Fibroblast of peridontal ligament (primary cell): ENCODE measurements around the gene PLD2.

Experiments
- DNase-seq: peaks from one replicate; pipeline ENCODE4 v3.0.0-alpha.2; 2010; ENCODE audit errors: extremely low read depth

Gene PLD2

DNA sequence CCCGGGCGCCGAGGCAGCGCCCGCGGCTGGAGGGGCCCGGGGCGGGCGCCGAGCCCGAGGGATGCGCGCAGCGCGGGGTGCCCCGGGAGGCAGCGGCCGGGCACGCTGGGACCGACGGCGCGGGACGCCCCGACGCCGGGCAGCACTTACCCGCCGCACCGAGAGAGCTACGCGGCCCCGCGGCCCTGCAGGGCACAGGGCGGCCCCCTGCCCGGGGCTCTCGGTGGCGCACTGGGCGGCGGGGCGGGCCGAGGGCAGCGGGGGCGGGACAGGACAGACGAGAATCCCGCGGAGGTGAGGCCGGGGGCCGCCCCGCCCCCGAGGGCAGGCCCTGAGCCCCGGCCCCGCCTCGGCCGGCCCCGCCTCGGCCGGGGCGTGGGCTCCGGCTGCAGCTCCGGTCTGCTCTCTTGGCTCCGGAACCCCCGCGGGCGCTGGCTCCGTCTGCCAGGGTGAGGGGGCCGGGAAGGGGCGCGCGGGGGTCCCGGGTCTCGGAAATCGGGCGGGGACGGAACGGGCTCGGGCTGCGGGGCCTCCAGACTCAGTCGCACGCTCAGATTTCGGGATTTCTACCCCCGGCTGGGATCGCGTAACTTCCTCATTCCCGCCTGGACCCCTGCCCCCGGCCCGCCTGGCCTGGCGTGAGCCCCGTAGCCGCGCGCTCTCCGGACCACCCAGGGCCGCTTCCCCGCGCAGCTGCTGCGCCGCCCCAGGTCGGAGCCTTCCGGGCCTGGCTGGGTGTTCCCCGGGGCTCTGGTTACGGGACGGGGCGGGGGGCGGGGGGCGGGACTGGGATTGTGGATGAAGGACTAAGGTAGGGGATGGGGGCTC is at the start of gene PLD2:
PLD2 (plus strand) TSS at position 376 of the 828 bp plus-strand sequence. CDS start 621 bp downstream, outside the sequence.
- peak; percentile 55 for DNase-seq

- DNase-seq: no peak
Measured at GRCh38 chr17:4759776-4760236, 47.1 kb upstream of the PLD2 start.

DNA sequence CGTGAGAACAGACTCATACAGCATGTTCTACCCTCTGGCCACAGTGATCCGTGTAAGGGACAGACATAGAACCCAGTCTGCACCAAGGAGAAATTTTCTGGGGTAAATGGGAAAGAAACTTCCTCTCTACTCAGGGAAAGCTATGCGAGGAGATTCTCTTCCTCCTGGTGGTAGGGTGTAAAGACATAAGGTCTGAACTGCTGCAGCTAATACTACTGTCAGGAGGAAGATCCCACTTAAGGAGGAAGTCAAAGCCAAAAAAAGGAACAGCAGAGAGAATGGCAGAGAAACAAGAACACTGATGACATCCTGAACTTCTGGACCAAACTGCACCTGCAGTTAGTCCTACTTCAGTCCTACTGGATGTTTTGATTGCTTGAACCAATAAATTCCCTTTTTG is 42.4 kb upstream of the PLD2 start:
- DNase-seq: no peak

DNA sequence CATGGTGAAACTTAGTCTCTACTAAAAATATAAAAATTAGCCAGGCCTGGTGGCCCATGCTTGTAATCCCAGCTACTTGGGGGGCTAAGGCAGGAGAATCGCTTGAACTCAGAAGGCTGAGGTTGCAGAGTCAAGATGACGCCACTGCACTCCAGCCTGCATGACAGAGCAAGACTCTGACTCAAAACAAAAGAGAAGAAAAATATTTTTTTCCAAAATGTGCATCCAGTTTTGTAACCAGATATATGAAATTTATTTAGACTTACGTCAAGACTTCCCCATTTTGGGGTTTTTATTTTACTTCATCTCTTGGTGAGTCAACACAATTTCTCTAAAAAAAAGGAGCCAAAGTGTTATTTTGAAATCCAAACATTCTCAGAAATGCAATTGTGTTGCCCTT is 40.8 kb upstream of the PLD2 start:
- peak; percentile 42 for DNase-seq

DNA sequence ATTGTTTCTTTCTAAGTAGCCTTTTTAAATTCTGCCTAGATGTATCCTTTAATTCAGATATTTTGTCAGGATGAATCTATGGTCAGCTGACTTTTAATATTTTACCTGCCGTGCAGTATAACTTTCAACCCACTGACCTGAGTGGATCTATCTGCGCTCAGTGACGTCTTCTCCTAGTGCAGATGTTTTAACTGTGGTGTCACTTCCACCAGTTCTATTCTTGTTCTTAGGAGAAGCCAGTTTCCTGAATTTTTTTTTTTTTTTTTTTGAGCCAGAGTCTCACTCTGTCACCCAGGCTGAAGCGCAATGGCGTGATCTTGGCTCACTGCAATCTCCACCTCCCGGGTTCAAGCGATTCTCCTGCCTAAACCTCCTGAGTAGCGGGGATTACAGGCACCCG is 40.2 kb upstream of the PLD2 start:
- no peak for DNase-seq

GRCh38 chr17:4768298-4768697 is 38.7 kb upstream of the PLD2 start:
- no peak for DNase-seq

DNA sequence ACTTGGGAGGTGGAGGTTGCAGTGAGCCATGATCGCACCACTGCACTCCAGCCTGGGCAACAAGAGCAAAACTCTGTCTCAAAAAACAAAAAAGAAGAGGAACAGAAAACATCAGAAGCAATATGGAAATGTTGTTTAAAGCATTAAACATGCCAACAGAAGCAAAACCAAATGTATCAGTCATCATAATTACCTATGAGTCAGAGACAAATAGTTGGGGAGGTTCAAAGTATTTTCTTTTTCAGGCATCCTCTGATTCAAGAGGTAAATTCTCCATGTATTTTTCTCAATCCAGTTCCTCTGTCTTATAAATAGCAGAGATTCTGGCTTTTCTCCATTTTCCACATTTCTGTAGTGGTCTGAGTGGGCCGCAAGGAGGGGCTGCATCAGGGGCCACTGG is 37.3 kb upstream of the PLD2 start:
- peak; percentile 29 for DNase-seq

- no peak for DNase-seq
Measured at GRCh38 chr17:4771519-4772234, 35.3 kb upstream of the PLD2 start, which contains the start of gene TM4SF5. TM4SF5 (plus strand) TSS chr17:4771886; CDS start chr17:4771923, 37 bp downstream.

- DNase-seq: no peak
Measured at GRCh38 chr17:4772235-4772613, 34.7 kb upstream of the PLD2 start.

DNA sequence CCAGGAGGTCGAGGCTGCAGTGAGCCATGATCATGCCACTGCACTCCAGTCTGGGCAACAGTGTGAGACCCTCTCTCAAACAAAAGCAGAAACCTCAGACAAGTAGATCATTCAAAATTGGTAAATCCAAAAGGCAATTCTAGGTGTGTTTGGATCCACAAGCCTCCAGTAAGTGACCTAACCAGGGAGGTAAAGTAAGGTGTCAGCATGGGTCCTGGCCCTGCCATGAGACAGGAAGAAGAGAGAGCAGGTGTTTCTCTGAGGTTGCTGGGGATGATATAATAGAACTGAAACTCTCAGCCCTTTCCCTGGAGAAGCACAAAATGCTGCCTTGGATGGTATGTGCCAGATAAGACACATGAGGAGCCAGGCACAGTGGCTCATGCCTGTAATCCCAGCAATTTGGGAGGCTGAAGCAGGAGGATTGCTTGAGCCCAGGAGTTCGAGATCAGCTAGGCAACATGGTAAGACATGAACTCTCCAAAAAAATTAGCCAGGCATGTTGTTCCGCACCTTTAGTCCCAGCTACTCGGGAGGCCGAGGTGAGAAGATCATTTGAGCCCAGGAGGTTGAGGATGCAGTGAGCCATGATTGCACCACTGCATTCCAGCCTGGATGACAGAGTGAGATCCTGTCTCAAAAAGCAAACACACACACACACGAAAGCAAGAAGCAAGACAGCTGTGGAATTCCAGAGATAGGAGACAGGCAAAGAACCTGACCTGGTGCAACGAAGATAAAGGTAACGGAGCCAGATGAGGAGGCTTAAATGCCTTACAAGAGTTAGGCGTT is 28.8 kb upstream of the PLD2 start:
- DNase-seq: no peak

DNA sequence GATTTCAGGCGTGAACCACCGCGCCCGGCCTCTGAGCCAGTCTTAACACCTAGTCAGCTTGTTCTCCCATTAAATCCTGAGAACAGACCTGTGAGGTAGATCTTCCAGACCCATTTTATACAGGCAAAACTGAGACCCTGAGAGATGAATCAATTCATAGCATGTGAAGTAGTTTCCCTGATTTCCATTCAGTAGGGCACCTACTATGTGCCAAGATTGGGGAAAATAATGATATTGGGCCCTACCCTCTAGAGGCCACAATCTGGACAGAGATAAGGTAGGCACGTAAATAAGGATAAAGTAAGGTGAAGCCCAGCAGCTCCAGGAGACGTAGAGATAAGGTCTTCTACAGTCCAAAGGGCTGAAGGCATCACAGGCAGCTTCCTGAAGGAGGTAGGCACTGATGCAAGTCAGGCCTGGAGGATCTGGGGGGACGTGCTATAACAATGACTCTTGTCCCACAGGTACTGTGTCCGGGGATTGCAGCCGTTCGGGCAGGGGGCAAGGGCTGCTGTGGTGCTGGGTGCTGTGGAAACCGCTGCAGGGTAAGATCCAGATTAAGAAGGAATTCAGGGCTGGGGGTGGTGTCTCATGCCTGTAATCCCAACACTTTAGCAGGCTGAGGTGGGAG is 26.5 kb upstream of the PLD2 start:
- DNase-seq: no peak

- DNase-seq: no peak
Measured at GRCh38 chr17:4782652-4783051, 24.3 kb upstream of the PLD2 start.

GRCh38 chr17:4785311-4786105 is 21.4 kb upstream of the PLD2 start:
- DNase-seq: no peak

- peak; percentile 42 for DNase-seq
Measured at GRCh38 chr17:4786106-4786511, 20.8 kb upstream of the PLD2 start, which contains the start of gene VMO1. VMO1 (minus strand) TSS chr17:4786364; CDS start chr17:4786352, 12 bp downstream.

DNA sequence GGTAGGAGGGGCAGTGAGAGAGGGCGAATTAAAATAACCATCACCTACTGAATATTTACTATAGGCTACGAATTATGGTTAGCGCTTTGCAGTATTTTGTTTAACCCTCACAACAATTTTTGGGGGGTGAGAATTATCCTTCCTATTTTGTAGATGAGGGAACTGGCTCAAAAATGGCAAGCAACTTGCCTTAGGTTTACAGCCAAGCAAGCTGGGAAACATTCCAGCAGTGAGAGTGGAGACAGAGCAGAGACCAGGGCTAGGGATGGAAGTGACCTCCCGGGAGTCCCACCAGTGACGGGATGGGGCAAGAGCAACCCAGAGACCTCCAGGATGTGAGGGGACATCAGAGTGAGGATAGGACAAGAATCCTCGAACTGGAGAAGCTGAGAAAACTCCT is 20.4 kb upstream of the PLD2 start:
- peak; percentile 38 for DNase-seq

GRCh38 chr17:4788159-4788806 is 18.7 kb upstream of the PLD2 start:
- peak; percentile 43 for DNase-seq

DNA sequence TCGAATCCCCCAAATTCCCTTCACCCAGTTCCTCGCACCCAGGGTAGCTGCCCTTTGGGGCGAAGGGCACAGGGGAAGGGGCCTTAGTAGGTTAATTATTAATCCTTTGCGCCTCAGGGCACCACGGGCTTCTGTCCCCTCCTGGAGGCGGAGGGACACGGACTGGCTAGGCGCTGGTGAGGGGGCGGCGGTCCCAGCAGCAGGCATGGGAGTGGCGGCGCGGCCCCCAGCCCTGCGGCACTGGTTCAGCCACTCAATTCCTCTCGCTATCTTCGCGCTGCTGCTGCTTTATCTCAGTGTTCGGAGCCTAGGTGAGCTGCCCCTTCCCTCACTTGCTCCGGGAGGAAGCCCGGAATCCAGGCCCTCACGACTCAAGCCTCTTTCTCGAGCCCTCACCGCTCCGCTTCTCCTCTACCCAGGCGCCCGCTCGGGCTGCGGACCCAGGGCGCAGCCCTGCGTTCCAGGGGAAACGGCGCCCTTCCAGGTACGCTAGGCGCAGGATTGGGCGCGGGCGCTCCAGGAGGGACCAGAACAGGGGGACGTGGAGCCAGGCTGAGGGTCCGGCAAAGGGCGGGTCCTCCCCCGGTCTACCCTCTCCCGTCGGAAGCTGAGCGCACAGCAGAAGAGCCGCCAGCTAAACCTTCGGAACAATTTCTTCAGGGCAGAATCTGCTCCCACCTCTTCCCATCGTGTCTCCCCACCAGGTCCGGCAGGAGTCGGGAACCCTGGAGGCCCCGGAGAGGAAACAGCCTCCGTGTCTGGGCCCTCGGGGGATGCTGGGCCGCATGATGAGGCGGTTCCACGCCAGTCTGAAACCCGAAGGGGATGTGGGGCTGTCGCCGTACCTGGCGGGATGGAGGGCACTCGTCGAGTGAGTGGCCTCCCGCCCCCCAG is 17.9 kb upstream of the PLD2 start, which contains the start of gene GLTPD2:
GLTPD2 (plus strand) TSS at position 158 of the 894 bp plus-strand sequence; CDS start at position 206, 48 bp downstream.
- DNase-seq: no peak

GRCh38 chr17:4789701-4789950 is 17.3 kb upstream of the PLD2 start:
- DNase-seq: no peak
